CD4-positive, alpha-beta memory T cell (primary cell): ENCODE data around the gene FXYD5. TPM values are rescaled to one million over a fixed set of nuclear protein-coding genes. Genes with fewer than 3 reads are reported as not detected.

ENCODE experiments used
- CTCF ChIA-PET: fragments of 350-600 bp; sonication (Branson Sonifier 250); formaldehyde crosslinking; loops from one replicate; lab custom pipeline; 2021; ENCODE audit warnings: inconsistent platforms; ENCODE audit not compliant: partially characterized antibody; lab: Charles Lee
- POLR2A ChIA-PET: fragments of 350-600 bp; sonication (Branson Sonifier 250); formaldehyde crosslinking; loops from one replicate; lab custom pipeline; 2021; ENCODE audit not compliant: partially characterized antibody; lab: Charles Lee
- DNase-seq, 5 donors: peaks; one replicate each; pipeline versions ENCODE4 v3.0.0 to v3.0.0-alpha.2; 2020 to 2022; ENCODE audit warnings: mixed read lengths in 1 of 5
- H3K27ac ChIP-seq: one replicate; pipeline ENCODE4 v1.7.0; 2013; ENCODE audit warnings: low read depth, low read length
- H3K27me3 ChIP-seq: 2 replicates; pipeline ENCODE4 v1.7.0; 2013; ENCODE audit warnings: mild to moderate bottlenecking, low read length, moderate library complexity; ENCODE audit not compliant: insufficient read depth
- H3K36me3 ChIP-seq: 2 replicates; pipeline ENCODE4 v1.7.0; 2013; ENCODE audit warnings: mild to moderate bottlenecking, low read length, moderate library complexity; ENCODE audit not compliant: insufficient read depth
- H3K4me1 ChIP-seq: 2 replicates; pipeline ENCODE4 v1.7.0; 2013; ENCODE audit warnings: mild to moderate bottlenecking, low read length, moderate library complexity; ENCODE audit not compliant: insufficient read depth
- H3K4me3 ChIP-seq, 2 donors: one replicate each; pipeline ENCODE4 v1.7.0; 2013; ENCODE audit warnings: low read length in 2 of 2, mild to moderate bottlenecking in 1 of 2
- H3K9me3 ChIP-seq, 2 donors: one replicate each; pipeline ENCODE4 v1.7.0; 2013; ENCODE audit warnings: low read length in 2 of 2, control low read depth in 1 of 2; ENCODE audit not compliant: control insufficient read depth in 1 of 2
- H3K27ac Mint-ChIP-seq, 7 donors: one replicate each; pipeline ENCODE4 v1.8.0; 2020 to 2021; ENCODE audit warnings: mixed read lengths in 7 of 7, mild to moderate bottlenecking in 6 of 7, inconsistent platforms in 3 of 7, moderate library complexity in 3 of 7
- H3K27me3 Mint-ChIP-seq, 2 donors: one replicate each; pipeline ENCODE4 v1.8.0; 2020 to 2021; ENCODE audit warnings: mixed read lengths in 2 of 2
- H3K36me3 Mint-ChIP-seq, 2 donors: one replicate each; pipeline ENCODE4 v1.8.0; 2020 to 2021; ENCODE audit warnings: mixed read lengths in 2 of 2, inconsistent platforms in 1 of 2, mild to moderate bottlenecking in 1 of 2
- H3K4me1 Mint-ChIP-seq, 4 donors: one replicate each; pipeline ENCODE4 v1.8.0; 2020 to 2021; ENCODE audit warnings: mixed read lengths in 4 of 4, mild to moderate bottlenecking in 1 of 4
- H3K4me3 Mint-ChIP-seq, 8 donors: one replicate each; pipeline ENCODE4 v1.8.0; 2020 to 2021; ENCODE audit warnings: mixed read lengths in 8 of 8, mild to moderate bottlenecking in 7 of 8, moderate library complexity in 6 of 8, inconsistent platforms in 3 of 8
- H3K9me3 Mint-ChIP-seq, 8 donors: one replicate each; pipeline ENCODE4 v1.8.0; 2020 to 2021; ENCODE audit warnings: mixed read lengths in 8 of 8, mild to moderate bottlenecking in 5 of 8, inconsistent platforms in 3 of 8, moderate library complexity in 1 of 8
- intact Hi-C: fragments of 100-400 bp; cut with micrococcal nuclease; formaldehyde crosslinking; loops from one replicate; pipeline ENCODE4 v1.15.1; 2023
- polyA plus RNA-seq, 2 donors: library from polyadenylated mRNA; unstranded; fragments of 300-500 nt; fragmentation: Illumina TruSeq; gene quantifications; one replicate each; pipeline ENCODE4 v1.2.3, GENCODE V29; 2021
- total RNA-seq, 2 experiments: library from RNA; stranded (reverse); gene quantifications; one replicate each; pipeline ENCODE4 v1.2.3, GENCODE V29; 2021

FXYD5 gene
- total and polyA plus RNA-seq, 4 experiments from 2014 or later: 452 to 833 (median 479) TPM

GRCh38 chr19:35178701-35179100 is 24.2 kb downstream of the FXYD5 start:
- ChIA-PET CTCF (interaction anchor here (1.1 to 1.9 kb wide), 2 partner anchors 15 to 37 kb away, joined by 3 to 11 read pairs; partner anchors contain the start of gene FXYD7), POLR2A (interaction anchor here (0.6 to 16.0 kb wide), 4 partner anchors 9 to 197 kb away, joined by 4 to 140 read pairs (median 7); partner anchors contain the start of gene FXYD5)
- DNase-seq: no peak

GRCh38 chr19:35179830-35180229 is 25.3 kb downstream of the FXYD5 start:
- Histone ChIP-seq H3K27ac (no peak overlapping the region), H3K36me3 (no peaks in the 10 kb centered on the region), H3K27me3 (no peaks in the 10 kb centered on the region), H3K4me3 (no peak overlapping the region), H3K4me1 (peaks cover 27% of the 10 kb centered on the region), H3K9me3 (no peaks in the 10 kb centered on the region)
- ChIA-PET POLR2A (interaction anchor here (1.3 to 16.0 kb wide), 7 partner anchors 10 to 32 kb away, joined by 3 to 140 read pairs (median 4); partner anchors contain the start of gene FXYD5), CTCF (interaction anchor here (1.1 to 1.9 kb wide), 4 partner anchors 14 to 113 kb away, joined by 3 to 11 read pairs (median 4); partner anchors contain the start of gene FXYD7)
- Mint-ChIP-seq H3K27me3 (no peaks in the 10 kb centered on the region), H3K36me3 (peaks cover 0 to 11% of the 10 kb centered on the region in 2 donors), H3K9me3 (peaks cover 0 to 12% (median 4%) of the 10 kb centered on the region in 8 donors), H3K4me3 (peak overlapping the region in 5 of 8 donors; percentile 21 to 90 (median 56)), H3K4me1 (peaks cover 24 to 62% (median 37%) of the 10 kb centered on the region in 4 donors), H3K27ac (peak overlapping the region in 5 of 7 donors; percentile 4 to 94 (median 80))
- DNase-seq: no peak
- intact Hi-C loops: no loop called here

More at GRCh38 chr19:35178701-35179100, 24.2 kb downstream of the FXYD5 start:
- Mint-ChIP-seq H3K4me1 (peaks cover 25 to 63% (median 42%) of the 10 kb centered on the region in 4 donors), H3K9me3 (peaks cover 0 to 6% (median 3%) of the 10 kb centered on the region in 8 donors), H3K36me3 (peaks cover 0 to 11% of the 10 kb centered on the region in 2 donors), H3K4me3 (peak overlapping the region in 2 of 8 donors; percentile 27 to 33), H3K27ac (peak overlapping the region in 3 of 7 donors; percentile 29 to 68 (median 47)), H3K27me3 (no peaks in the 10 kb centered on the region)
- Histone ChIP-seq H3K4me1 (peaks cover 27% of the 10 kb centered on the region), H3K4me3 (no peak overlapping the region), H3K27ac (no peak overlapping the region), H3K27me3 (no peaks in the 10 kb centered on the region), H3K36me3 (no peaks in the 10 kb centered on the region), H3K9me3 (no peaks in the 10 kb centered on the region)
- intact Hi-C loops: no loop called here

GRCh38 chr19:35181387-35181786 is 26.9 kb downstream of the FXYD5 start:
- H3K36me3 ChIP-seq: no peaks in the 10 kb centered on the region
- H3K9me3 ChIP-seq: no peaks in the 10 kb centered on the region
- ChIA-PET CTCF (interaction anchor here (1.3 to 2.4 kb wide), 3 partner anchors 13 to 115 kb away, joined by 3 to 5 read pairs (median 4); partner anchors contain the start of gene FXYD7), POLR2A (interaction anchor here (16.0 kb wide), 1 partner anchor 23 kb away, joined by 140 read pairs; the partner anchor contains the start of gene FXYD5)
- no peaks in the 10 kb centered on the region for H3K27me3 ChIP-seq
- intact Hi-C loops: no loop called here
- Mint-ChIP-seq H3K9me3 (peaks cover 0 to 12% (median 3%) of the 10 kb centered on the region in 8 donors), H3K27ac (peak overlapping the region in 2 of 7 donors; percentile 55 to 68), H3K4me3 (no peak overlapping the region), H3K36me3 (peaks cover 0 to 7% of the 10 kb centered on the region in 2 donors), H3K4me1 (peaks cover 20 to 53% (median 30%) of the 10 kb centered on the region in 4 donors), H3K27me3 (no peaks in the 10 kb centered on the region)
- no peak overlapping the region for H3K27ac ChIP-seq
- DNase-seq: no peak
- peaks cover 23% of the 10 kb centered on the region for H3K4me1 ChIP-seq
- no peak overlapping the region for H3K4me3 ChIP-seq

GRCh38 chr19:35184267-35184666 is 29.7 kb downstream of the FXYD5 start:
- no peaks in the 10 kb centered on the region for H3K9me3 ChIP-seq
- POLR2A ChIA-PET: interaction anchor here (1.7 kb wide), 1 partner anchor 13 kb away, joined by 4 read pairs; no protein-coding TSS in a partner anchor
- no peaks in the 10 kb centered on the region for H3K27me3 ChIP-seq
- no peak for DNase-seq
- Mint-ChIP-seq H3K9me3 (peaks cover 0 to 10% (median 0%) of the 10 kb centered on the region in 8 donors), H3K36me3 (no peaks in the 10 kb centered on the region), H3K27me3 (no peaks in the 10 kb centered on the region), H3K4me3 (no peak overlapping the region), H3K27ac (no peak overlapping the region), H3K4me1 (peaks cover 9 to 30% (median 19%) of the 10 kb centered on the region in 4 donors)
- intact Hi-C loops: no loop called here
- no peak overlapping the region for H3K27ac ChIP-seq
- no peaks in the 10 kb centered on the region for H3K36me3 ChIP-seq
- peaks cover 17% of the 10 kb centered on the region for H3K4me1 ChIP-seq
- no peak overlapping the region for H3K4me3 ChIP-seq
- CTCF ChIA-PET: interaction anchor here (1.7 kb wide), 1 partner anchor 10 kb away, joined by 4 read pairs; no protein-coding TSS in a partner anchor

- no peak for DNase-seq
- Histone ChIP-seq H3K4me3 (no peak overlapping the region), H3K9me3 (no peaks in the 10 kb centered on the region), H3K36me3 (no peaks in the 10 kb centered on the region), H3K27me3 (no peaks in the 10 kb centered on the region), H3K27ac (no peak overlapping the region), H3K4me1 (peaks cover 11% of the 10 kb centered on the region)
- H3K36me3 Mint-ChIP-seq: no peaks in the 10 kb centered on the region
- peaks cover 4 to 25% (median 14%) of the 10 kb centered on the region in 4 donors for H3K4me1 Mint-ChIP-seq
- H3K27me3 Mint-ChIP-seq: no peaks in the 10 kb centered on the region
- ChIA-PET CTCF (interaction anchor here (1.0 kb wide), 1 partner anchor 31 kb away, joined by 3 read pairs; no protein-coding TSS in a partner anchor), POLR2A (no interaction called here)
- H3K4me3 Mint-ChIP-seq: no peak overlapping the region
- peak overlapping the region in 1 of 7 donors; percentile 72 for H3K27ac Mint-ChIP-seq
- intact Hi-C loops: no loop called here
- peaks cover 0 to 10% (median 0%) of the 10 kb centered on the region in 8 donors for H3K9me3 Mint-ChIP-seq
Measured at GRCh38 chr19:35184884-35185283, 30.3 kb downstream of the FXYD5 start.

GRCh38 chr19:35194012-35194984 is 39.8 kb downstream of the FXYD5 start:
- Mint-ChIP-seq H3K9me3 (peaks cover 0 to 2% (median 0%) of the 10 kb centered on the region in 8 donors), H3K4me1 (peaks cover 11 to 19% (median 14%) of the 10 kb centered on the region in 4 donors), H3K36me3 (no peaks in the 10 kb centered on the region), H3K4me3 (no peak overlapping the region), H3K27ac (peak overlapping the region in 4 of 7 donors; percentile 7 to 34 (median 22)), H3K27me3 (no peaks in the 10 kb centered on the region)
- DNase-seq: no peak
- intact Hi-C loops: loop anchor here (2.0 kb wide), 1 partner anchor 17 kb away; no protein-coding TSS in a partner anchor
- Histone ChIP-seq H3K36me3 (no peaks in the 10 kb centered on the region), H3K4me1 (peaks cover 9% of the 10 kb centered on the region), H3K27ac (no peak overlapping the region), H3K9me3 (no peaks in the 10 kb centered on the region), H3K4me3 (no peak overlapping the region), H3K27me3 (no peaks in the 10 kb centered on the region)
- ChIA-PET POLR2A (interaction anchor here (0.6 to 4.3 kb wide), 10 partner anchors 12 to 72 kb away, joined by 3 to 23 read pairs (median 4); no protein-coding TSS in a partner anchor), CTCF (interaction anchor here (0.7 to 1.9 kb wide), 16 partner anchors 9 to 301 kb away, joined by 3 to 6 read pairs (median 4); partner anchors contain the start of gene FXYD5)
